Measurements from ENCODE around the gene MYT1. TPM values are rescaled to one million over a fixed set of nuclear protein-coding genes. Genes with fewer than 3 reads are reported as not detected.
"Not testable (repeated sequence)": the region's sequence is repeated elsewhere in the genome, so short reads cannot be mapped to it uniquely, and the experiment has no call there.

The MYT1 gene
- total RNA-seq, 1 experiment from 2014 or later: 0.22 TPM

DNA sequence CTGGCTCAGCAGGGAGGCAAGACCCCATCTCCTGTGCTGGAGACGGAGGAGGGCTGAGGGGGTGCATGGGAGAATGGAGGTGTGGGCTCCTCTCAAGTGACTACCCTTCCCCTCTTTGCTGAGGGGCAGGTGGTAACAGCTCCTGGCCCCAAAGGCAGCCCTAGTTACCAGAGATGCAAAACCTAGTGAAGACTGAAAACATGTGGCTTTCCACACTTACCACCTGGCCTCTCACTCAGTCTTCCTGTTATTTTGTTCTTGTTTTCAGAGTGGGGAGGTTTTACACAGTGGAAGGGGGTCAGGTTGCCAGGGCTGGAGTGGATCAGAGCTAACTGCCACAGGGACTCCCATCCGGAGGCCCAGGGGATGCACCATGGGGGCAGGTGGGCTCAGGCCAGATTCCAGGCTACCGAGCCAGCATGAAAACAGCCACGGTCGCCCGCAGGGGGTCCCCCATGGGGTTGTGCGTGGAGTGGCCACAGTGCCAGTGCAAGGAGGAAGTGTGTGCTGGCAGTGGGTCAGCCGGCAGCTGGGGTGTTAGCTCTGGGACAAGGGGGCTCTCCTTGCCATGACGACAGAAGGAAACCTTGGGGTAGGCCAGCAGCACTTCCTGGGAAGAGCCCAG lies 21.1 kb downstream of the MYT1 start:
- Histone ChIP-seq H3K4me3 (ENCODE audit: low read length) (no peak overlapping the region), H3F3A (ENCODE audit: low read length, unreplicated experiment) (no peaks in the 10 kb centered on the region), H3K9ac (ENCODE audit: low read length) (no peak overlapping the region), H3K79me2 (ENCODE audit: low read length) (no peaks in the 10 kb centered on the region), H3K9me3 (ENCODE audit: low read length) (no peaks in the 10 kb centered on the region), H3K36me3 (ENCODE audit: low read depth, low read length) (no peaks in the 10 kb centered on the region), H2AFZ (ENCODE audit: low read length) (no peak overlapping the region), H4K20me1 (ENCODE audit: low read length) (no peaks in the 10 kb centered on the region), H3K4me2 (ENCODE audit: low read length) (no peak overlapping the region), H3K27me3 (ENCODE audit: low read length) (peaks cover 39% of the 10 kb centered on the region), H3K9me2 (replicated peaks; ENCODE audit: low read length) (no peaks in the 10 kb centered on the region), H3K27ac (ENCODE audit: low read length) (no peak overlapping the region), H3K4me1 (ENCODE audit: insufficient read depth, low read length) (no peaks in the 10 kb centered on the region)
- TF ChIP-seq, protein P1, sequence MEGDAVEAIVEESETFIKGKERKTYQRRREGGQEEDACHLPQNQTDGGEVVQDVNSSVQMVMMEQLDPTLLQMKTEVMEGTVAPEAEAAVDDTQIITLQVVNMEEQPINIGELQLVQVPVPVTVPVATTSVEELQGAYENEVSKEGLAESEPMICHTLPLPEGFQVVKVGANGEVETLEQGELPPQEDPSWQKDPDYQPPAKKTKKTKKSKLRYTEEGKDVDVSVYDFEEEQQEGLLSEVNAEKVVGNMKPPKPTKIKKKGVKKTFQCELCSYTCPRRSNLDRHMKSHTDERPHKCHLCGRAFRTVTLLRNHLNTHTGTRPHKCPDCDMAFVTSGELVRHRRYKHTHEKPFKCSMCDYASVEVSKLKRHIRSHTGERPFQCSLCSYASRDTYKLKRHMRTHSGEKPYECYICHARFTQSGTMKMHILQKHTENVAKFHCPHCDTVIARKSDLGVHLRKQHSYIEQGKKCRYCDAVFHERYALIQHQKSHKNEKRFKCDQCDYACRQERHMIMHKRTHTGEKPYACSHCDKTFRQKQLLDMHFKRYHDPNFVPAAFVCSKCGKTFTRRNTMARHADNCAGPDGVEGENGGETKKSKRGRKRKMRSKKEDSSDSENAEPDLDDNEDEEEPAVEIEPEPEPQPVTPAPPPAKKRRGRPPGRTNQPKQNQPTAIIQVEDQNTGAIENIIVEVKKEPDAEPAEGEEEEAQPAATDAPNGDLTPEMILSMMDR (conservative IDR thresholded peaks at IDR 0.05; ENCODE audit: low read depth, low read length): no peak
- no peak for TF ChIP-seq EZH2 (IDR thresholded peaks at IDR 0.05; ENCODE audit: low read length, unreplicated experiment)
- TF ChIP-seq EZH2phosphoT487 (IDR thresholded peaks at IDR 0.05; ENCODE audit: borderline replicate concordance, low read length): no peak
- intact Hi-C loops (cut with micrococcal nuclease): no loop called here
- BruUV-seq (replicated peaks): no TSS peak
- ChIA-PET POLR2A (ENCODE audit: unreplicated experiment) (no interaction called here), CTCF (no interaction called here)
- no peak for DNase-seq
- no peak for ATAC-seq

DNA sequence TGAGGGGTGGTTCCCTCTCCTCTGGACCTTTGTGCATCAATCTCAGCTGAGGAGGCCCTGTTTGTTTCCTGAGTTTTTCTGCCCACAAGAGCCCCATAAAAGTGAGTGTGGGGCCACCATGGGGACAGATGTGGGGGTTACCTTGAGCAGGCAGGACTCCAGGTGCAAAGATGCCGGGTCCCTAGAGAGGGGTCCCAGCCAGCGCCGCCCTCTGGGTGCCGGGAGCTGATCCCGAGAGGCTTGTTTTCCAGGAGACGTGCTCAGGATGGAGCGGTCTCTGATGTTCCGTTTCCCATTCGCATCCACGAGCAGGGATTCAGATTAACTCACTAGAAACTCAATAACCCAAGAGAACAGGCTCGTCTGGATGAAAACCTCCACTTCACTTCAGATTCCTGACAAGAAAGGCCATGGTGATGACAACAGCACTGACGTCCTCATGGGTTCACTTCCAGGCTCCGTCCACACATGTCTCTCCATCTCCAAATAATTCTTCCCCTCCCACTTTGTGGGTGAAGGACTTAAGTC lies 21.9 kb downstream of the MYT1 start:
- Histone ChIP-seq H4K20me1 (ENCODE audit: low read length) (no peaks in the 10 kb centered on the region), H3K9me3 (ENCODE audit: low read length) (no peaks in the 10 kb centered on the region), H3K4me1 (ENCODE audit: insufficient read depth, low read length) (no peaks in the 10 kb centered on the region), H3K9me2 (replicated peaks; ENCODE audit: low read length) (no peaks in the 10 kb centered on the region), H3K79me2 (ENCODE audit: low read length) (no peaks in the 10 kb centered on the region), H3F3A (ENCODE audit: low read length, unreplicated experiment) (no peaks in the 10 kb centered on the region), H2AFZ (ENCODE audit: low read length) (no peak overlapping the region), H3K27me3 (ENCODE audit: low read length) (peaks cover 41% of the 10 kb centered on the region), H3K36me3 (ENCODE audit: low read depth, low read length) (no peaks in the 10 kb centered on the region), H3K4me3 (ENCODE audit: low read length) (no peak overlapping the region), H3K27ac (ENCODE audit: low read length) (no peak overlapping the region), H3K4me2 (ENCODE audit: low read length) (no peak overlapping the region), H3K9ac (ENCODE audit: low read length) (no peak overlapping the region)
- CTCF ChIA-PET: no interaction called here
- ATAC-seq (no peak), DNase-seq (no peak)
- TF ChIP-seq EZH2phosphoT487 (IDR thresholded peaks at IDR 0.05; ENCODE audit: borderline replicate concordance, low read length) (no peak), EZH2 (IDR thresholded peaks at IDR 0.05; ENCODE audit: low read length, unreplicated experiment) (no peak)
- TF ChIP-seq, protein P1 (conservative IDR thresholded peaks at IDR 0.05; ENCODE audit: low read depth, low read length): no peak
- POLR2A ChIA-PET (ENCODE audit: unreplicated experiment): no interaction called here
- intact Hi-C loops (cut with micrococcal nuclease): no loop called here
- BruUV-seq (replicated peaks): no TSS peak

DNA sequence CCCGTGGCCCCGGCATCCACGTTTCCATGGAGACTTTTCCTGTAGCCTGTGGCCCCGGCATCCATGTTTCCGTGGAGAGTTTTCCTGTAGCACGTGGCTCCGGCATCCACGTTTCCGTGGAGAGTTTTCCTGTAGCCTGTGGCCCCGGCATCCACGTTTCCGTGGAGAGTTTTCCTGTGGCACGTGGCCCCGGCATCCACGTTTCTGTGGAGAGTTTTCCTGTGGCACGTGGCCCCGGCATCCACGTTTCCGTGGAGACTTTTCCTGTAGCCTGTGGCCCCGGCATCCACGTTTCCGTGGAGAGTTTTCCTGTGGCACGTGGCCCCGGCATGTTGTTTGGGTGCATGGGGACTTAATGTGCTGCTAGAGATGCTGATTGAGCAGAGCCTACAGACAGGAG lies 23.0 kb downstream of the MYT1 start:
- H3F3A ChIP-seq (ENCODE audit: low read length, unreplicated experiment); ATAC-seq; CTCF ChIA-PET; DNase-seq; H3K79me2 ChIP-seq (ENCODE audit: low read length); H3K9me3 ChIP-seq (ENCODE audit: low read length); H2AFZ ChIP-seq (ENCODE audit: low read length); H3K9me2 ChIP-seq (replicated peaks; ENCODE audit: low read length); H3K4me2 ChIP-seq (ENCODE audit: low read length); POLR2A ChIA-PET (ENCODE audit: unreplicated experiment); H4K20me1 ChIP-seq (ENCODE audit: low read length); H3K4me3 ChIP-seq (ENCODE audit: low read length); intact Hi-C loops (cut with micrococcal nuclease); BruUV-seq (replicated peaks); H3K4me1 ChIP-seq (ENCODE audit: insufficient read depth, low read length); H3K9ac ChIP-seq (ENCODE audit: low read length); H3K27ac ChIP-seq (ENCODE audit: low read length); H3K36me3 ChIP-seq (ENCODE audit: low read depth, low read length): not testable (repeated sequence)
- peaks cover 48% of the 10 kb centered on the region for H3K27me3 ChIP-seq (ENCODE audit: low read length)

Measured in PC-3 (cell line).